OCI-LY1 (cell line): ENCODE results near the gene FN3K.

Source experiments
- CTCF ChIP-seq: fragments of 200-600 bp; sonication (generic), shearing (Covaris generic); IDR thresholded peaks from 2 replicates; pipeline ENCODE4 v1.5.1; 2017; ENCODE audit warnings: mild to moderate bottlenecking, antibody characterized with exemption, low read length, moderate library complexity, mixed read lengths
- EZH2 ChIP-seq: fragments of 200-600 bp; sonication (generic), shearing (Covaris generic); IDR thresholded peaks from 2 replicates; pipeline ENCODE4 v1.8.0; 2017; ENCODE audit warnings: borderline replicate concordance, mixed run types, mild to moderate bottlenecking, antibody characterized with exemption, low read length, moderate library complexity, mixed read lengths

GRCh38 chr17:82780971-82781893, 45.8 kb downstream of the FN3K start:
- no peak for TF ChIP-seq CTCF
- TF ChIP-seq EZH2: no peak
